HG02840 (cell line): ENCODE measurements around the gene SLC16A3.
"Not testable (repeated sequence)": the region's sequence is repeated elsewhere in the genome, so short reads cannot be mapped to it uniquely, and the experiment has no call there.

Experiments
- ATAC-seq: cut with Tn5 transposase; IDR thresholded peaks from one replicate; pipeline ENCODE4 v1.9.1; 2021; ENCODE audit warnings: mild to moderate bottlenecking, moderate library complexity, moderate number of reproducible peaks; ENCODE audit not compliant: unreplicated experiment, low FRiP score

SLC16A3 gene

GRCh38 chr17:82259972-82260961 is 31.4 kb downstream of the SLC16A3 start:
- ATAC-seq: not testable (repeated sequence)

DNA sequence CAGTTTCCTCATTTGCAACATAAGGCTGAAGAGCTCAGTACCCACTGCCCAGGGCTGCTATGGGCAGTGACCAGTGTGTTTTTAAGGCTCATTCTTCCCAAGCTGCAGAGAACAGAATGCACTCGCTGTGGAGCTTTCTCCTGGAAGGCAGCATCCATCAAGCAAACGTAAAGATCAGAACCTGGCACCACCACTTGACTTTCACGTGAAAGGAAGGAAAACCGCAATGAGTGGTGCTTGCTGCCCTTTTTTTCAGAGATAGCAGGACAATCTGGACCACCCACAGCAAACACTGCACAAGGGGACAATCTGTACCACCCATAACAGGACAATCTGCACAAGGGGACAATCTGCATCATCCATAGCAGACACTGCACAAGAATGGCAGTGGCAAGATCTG is 33.5 kb downstream of the SLC16A3 start:
- ATAC-seq: no peak

- no peak for ATAC-seq
These were observed 34.8 kb downstream of the SLC16A3 start for GRCh38 chr17:82263641-82264040.

DNA sequence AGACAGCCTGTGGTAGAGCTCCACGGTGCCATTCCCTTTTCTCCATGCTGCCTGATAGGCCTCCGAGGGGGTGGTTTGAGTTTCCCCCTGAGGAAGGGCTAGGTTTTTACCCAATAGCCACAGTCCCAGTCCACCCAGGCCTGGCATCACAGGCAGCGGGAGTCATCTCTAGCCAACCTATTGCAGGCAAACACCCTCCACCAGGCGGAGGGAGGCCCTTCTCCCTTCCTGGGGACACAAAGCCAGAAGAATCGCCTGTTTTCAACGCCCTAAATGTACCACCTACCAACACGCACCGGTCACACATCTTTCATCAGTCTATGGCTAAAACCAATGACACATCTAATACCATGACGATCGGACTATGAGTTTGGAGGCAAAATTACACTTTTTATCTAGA is 37.3 kb downstream of the SLC16A3 start:
- ATAC-seq: no peak

- no peak for ATAC-seq
These were observed 38.9 kb downstream of the SLC16A3 start for GRCh38 chr17:82267575-82268379.

DNA sequence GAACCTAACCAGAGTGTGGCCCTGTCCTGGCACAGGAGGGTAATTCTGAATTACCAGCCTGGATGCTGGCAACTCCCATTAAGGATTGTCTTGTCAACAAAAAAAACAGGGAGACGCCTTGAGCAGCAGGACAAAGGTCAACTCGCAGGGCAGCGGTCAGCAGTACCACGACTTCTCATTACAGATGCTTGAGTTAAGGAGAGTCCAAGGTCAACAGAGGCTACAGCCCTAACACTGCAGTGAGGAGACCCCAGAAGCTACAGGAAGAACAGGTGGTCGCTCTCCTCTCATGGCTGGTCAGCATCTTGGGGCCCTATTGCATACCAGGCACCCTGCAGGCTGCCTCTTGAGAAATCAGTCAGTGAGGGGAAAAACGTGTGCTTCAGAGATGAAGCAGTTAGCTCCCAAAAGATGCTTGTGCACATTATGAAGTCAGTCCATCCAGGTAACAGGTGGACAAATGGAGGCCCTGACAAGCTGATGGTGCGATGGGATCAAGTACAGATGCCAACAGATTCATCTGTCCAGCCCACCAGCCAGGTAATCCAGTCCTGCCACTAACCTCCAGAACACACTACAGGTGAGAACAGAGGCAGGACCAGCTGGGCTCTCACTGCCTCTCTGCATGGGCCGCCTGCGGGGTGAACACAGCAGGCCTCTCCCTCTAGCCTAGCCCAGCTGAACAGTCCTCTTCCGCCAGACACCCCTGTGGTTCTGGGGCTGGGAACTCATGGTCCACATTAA is 40.5 kb downstream of the SLC16A3 start:
- ATAC-seq: no peak

GRCh38 chr17:82269882-82270500 is 41.1 kb downstream of the SLC16A3 start:
- no peak for ATAC-seq

- ATAC-seq: no peak
These were observed 41.8 kb downstream of the SLC16A3 start for GRCh38 chr17:82270651-82271050.

DNA sequence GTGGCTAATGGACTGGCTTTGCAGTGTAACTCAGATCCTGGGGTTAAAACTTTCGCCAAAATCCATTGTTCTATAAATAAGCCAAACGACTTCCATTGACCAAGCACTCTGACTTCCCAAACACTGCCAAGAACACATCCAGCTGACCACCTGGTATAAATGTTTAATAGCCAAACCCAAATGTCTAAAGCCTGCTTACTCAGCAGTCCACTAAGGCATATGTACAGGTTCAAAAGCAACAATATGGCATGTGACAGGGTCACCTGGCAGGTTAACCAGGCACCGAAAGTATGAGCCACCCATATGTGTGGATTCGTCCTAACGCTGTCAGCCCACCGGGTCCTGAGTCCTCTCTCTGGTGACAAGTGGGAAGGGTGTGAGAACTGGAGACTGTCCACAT is 42.6 kb downstream of the SLC16A3 start:
- ATAC-seq: no peak

- peak; percentile 24 for ATAC-seq
These were observed 43.9 kb downstream of the SLC16A3 start for GRCh38 chr17:82272495-82273326.

GRCh38 chr17:82273327-82274133 is 44.7 kb downstream of the SLC16A3 start, which contains the start of gene CSNK1D:
TSS of gene CSNK1D (minus strand) at chr17:82273700. CDS start at chr17:82273381, 319 bp downstream.
- ATAC-seq: peak; percentile 65

DNA sequence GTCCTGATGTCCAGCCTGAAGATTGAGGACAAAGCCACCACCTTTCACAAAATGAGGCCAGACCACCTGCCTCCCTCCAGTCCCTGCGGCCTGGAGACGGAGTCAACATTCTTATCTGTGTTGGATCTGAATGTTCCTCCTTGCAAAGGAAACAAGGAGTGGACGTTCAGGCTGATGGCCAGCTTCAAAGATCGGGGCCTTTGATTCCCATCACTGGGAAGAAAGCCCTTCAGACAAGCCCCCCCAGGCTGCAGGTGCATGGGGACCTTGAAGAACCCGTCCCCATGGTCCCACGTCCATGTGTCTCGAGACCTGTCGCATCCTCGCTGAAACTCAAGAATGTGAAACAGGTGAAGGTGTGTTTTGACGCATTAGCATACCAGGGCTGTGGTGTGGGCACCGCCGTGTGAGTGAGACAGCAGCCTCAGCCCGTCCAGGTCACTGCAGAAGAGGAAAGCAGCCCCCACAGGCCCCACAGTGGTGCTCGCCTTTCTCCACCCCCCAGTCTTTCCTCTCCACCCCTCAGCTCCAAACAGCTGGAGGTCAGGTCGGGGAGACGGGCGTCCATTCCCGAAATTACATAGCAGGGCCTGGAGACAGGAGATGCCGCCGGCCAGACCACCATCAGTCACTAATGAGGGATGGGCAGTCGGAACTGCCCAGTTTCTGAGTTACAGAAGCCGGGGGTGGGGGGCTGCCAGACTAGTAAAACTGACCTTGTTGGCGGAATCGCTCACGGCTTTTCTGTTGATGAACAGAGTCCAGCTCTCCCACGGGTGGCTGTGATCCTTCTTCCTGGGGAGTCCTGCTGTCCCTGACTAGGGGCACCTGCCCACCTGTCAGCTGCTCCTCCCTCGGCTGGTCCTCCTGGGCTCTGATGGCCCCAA is 45.5 kb downstream of the SLC16A3 start:
- no peak for ATAC-seq

DNA sequence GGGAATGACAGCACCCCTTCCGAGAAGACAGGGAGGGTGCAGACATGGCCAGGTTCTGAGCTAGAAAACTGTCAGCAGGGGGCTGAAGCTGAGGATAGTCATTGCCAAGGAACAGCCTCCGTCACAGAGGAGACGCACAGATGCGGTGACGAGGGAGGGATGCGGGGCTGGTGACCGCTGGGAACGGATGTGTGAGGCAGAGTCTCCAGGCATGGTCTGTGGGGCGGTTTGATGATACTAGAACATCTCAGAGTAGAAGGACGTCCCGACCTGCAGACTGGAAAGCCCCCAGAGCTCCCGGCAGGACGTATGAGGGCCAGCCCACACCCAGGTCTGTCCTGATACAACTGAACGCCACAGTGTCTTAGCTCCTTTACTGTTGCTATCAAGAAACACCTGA is 46.5 kb downstream of the SLC16A3 start:
- no peak for ATAC-seq

DNA sequence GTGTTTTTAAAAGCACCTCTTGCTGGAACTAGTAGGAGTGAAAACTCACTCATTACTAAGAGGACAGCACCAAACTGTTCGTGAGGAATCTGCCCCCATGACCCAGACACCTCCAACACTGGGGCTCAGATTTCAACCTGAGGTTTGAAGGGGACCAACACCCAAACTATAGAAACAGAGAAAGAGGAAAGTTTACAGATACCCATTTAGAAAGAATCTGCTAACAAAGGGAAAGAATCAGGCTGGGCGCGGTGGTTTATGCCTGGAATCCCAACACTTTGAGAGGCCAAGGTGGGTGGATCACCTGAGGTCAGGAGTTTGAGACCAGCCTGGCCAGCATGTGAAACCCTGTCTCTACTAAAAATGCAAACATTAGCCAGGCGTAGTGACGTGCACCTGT is 48.1 kb downstream of the SLC16A3 start:
- no peak for ATAC-seq

DNA sequence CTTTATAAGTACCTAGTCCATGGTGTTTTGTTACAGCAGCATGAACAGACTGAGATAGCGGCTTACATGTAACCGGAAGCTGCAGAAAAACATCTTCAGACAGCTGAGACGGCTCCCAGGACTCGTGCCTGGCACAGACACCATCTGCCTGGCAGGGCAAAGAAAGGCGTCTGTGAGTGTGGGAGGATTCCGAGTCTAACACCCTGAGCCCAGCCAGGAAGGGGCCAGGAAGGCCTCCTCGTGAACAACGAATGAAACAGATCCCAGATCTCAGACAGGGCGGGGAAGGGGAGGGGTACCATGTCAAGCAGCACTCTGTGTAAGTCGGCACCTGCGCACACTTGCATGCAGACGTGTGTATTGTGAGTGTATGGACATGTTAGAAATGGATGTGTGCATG is 49.0 kb downstream of the SLC16A3 start:
- no peak for ATAC-seq

DNA sequence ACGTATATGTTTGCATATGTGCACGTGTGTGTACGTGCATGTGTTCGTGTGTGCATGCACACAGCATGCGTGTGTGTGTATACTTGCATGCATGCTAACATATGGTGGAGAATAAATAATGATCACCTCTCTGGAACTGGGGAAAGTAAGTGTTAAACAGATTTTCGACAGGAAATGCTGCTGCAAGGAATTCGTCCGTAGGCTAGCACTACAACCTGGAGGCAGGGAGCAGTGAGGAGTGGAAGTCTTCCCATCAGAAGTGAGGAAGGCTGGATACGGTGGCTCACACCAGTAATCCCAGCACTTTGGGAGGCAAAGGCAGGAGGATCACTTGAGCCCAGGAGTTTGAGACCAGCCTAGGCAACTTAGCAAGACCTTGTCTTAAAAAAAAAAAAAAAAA is 49.5 kb downstream of the SLC16A3 start:
- ATAC-seq: no peak

DNA sequence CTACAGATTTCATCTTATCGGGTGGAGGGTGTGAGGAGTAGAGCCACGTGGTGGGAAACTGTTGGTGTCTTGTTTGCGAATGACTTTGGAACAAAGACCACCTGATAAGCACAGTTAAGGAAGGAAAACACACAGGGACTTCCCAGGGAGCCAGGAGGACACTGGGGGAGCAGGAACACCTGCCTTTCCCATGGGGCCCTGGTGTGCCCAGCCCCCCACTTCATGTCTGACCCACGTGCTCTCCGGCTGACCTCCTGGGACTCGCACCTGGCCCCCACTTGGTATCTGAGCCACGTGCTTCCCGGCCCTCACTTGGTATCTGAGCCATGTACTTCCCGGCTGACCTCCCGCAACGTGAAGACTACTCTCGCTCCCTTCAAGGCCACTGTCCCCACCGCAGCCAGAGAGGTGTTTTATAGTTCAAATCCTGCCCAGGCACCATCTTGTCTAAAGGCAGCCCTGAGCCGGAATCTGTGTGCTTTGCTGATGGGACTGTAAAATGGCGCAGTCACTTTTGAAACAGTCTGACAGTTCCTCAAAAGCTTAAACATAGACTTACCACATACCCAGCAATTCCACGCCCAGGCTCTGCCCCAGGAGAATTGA is 50.0 kb downstream of the SLC16A3 start:
- ATAC-seq: no peak
